Renal cortex interstitium (tissue), 11 donors: ENCODE data around the gene ANKRD55. TPM values are rescaled to one million over a fixed set of nuclear protein-coding genes. Genes with fewer than 3 reads are reported as not detected.

Source experiments
- DNase-seq, 11 donors: peaks; one replicate each; pipeline ENCODE4 v3.0.0-alpha.2; 2013; ENCODE audit warnings: low read depth in 9 of 11, low spot score in 4 of 11; ENCODE audit errors: extremely low read depth in 1 of 11
- polyA plus RNA-seq, 3 donors: library from polyadenylated mRNA; unstranded; fragments of 120-200 nt; gene quantifications; one replicate each; pipeline ENCODE4 v1.2.1, GENCODE V29; 2013; ENCODE audit not compliant: insufficient read length in 3 of 3

The ANKRD55 gene
- polyA plus RNA-seq, 3 donors = 1.2 to 1.4 (median 1.4) TPM

DNA sequence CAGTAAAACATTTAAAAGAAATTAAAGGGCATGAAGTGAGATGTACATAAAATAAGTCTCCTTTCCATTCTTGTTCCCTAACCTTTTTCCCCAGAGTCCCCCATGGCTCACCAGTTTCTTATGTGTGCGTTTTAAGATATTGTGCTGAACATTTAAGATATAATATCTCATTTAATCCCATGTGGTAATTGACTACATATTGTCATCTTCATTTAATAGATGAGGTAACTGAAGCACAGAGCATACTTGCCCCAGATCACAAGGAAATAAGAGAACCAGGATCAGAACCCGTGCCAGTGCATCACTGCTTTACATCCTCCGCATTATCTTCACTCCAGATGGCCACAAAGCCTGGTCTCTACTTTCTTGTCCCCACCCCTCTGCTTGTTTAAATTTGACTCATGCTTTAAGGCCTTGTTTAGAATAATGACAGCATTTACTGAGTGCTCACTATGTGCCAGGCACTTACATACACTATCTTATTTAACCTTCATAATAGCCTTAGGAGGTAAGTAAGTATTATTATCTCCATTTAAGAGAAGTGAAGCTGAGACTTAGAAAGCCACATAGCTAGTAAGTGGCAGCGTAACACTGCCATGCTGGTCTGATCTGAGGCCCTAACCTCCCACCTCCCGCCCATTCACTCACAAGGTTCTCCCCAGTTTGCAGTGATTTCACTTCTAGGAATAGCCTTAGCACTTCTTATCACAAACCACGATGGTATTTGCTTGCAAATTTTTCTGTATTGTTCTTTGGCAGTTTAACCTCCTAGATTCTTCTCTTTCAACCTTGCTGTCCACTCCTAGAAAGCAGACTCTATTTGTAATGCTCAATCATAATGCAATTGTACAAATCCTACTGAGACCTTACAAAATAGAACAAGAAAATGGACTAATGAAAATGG is 160.0 kb downstream of the ANKRD55 start:
- no peak for DNase-seq

DNA sequence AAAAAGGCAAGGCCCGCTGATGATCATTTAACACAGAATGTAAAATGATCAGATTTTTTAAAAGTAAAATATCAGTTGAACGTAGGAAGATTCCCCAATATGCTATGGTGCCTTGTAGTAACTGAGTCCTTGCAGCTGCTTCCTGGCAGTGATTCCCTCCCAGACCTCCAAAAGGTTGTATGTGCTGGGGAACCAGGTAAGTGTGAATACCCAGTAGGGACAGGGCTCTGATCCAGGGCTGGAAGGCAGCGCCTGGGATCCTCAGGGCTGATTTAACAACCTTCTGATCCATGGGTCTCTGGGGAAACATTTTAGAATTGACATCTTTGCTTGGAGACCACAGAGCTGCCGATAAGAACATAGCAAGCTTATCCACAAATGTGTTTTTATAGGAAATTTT is 161.7 kb downstream of the ANKRD55 start:
- DNase-seq = no peak

DNA sequence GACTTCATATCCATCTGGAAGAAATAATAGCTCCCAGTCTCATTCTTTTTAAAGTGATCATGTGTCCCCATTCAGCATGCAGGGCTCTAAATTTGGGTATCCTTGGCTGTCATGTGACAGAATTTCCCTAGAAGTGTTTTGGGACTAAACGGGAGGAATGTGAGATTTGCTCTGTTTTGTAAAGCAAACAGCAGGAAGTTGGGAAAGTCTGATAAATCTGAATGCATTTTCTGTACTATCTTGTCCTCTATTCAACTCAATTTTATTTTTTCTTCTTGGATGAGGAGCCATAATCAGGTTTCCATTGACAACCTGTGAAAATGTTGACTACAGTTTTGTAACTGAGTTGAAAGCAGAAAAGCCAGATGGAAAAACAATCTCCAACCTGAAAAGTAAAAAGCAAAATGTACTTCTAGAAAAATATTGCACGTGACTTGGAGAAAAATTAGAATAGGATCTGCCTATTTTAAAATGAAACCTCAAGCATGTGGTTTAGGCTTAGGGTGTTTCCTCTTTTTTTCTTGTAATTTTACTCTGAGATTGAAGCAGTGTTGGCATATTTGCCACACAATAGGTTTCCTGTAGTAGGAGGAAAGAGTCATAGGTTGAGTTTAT is 162.2 kb downstream of the ANKRD55 start:
- DNase-seq = no peak

DNA sequence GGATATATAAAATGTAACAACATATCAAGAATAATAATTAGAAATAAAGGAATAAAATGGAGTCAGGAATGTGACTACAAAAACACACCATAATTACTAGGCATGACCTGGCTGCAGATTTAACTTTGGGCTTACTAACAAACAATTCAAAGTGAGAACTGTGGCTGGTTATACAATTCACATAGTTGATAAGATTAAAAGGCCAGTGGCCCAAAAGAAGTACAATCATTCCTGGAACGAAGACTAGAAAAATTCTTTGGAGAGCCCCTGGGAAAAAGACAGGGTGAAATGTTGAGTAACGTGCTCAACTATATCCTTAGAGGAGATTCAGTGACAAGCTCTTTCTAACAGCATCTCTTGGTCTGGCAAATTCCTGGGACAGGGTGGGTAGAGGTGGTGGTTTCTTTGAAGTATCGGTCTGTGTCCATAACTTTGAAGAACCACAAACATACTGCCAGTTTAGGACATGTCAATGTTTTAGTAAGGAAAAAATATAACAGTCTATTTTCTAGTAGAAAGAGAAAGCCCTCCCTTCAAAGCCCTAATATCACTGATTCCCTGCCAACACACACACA is 163.4 kb downstream of the ANKRD55 start:
- DNase-seq = no peak

DNA sequence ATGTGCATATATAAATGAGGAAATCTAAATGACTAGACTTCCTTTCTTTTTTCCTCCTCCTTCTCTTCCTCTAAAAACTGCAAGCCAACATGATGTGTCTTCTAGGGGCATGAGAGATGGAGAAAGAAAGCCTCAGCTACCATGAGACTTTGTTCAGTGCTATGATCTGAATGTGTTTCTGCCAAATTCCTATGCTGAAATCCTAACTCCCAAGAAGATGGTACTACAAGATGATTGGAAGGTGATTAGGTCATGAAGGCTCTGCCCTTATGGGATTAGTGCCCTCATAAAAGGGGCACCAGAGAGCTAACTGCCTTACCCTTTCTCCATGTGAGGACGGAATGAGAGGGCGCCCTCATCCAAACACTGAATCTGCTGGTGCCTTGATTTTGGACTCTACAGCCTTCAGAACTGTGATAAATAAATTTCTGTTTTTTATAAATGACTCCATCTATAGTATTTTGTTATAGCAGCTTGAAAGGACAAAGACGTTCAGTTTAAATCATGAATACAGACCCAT is 166.1 kb downstream of the ANKRD55 start:
- no peak for DNase-seq

DNA sequence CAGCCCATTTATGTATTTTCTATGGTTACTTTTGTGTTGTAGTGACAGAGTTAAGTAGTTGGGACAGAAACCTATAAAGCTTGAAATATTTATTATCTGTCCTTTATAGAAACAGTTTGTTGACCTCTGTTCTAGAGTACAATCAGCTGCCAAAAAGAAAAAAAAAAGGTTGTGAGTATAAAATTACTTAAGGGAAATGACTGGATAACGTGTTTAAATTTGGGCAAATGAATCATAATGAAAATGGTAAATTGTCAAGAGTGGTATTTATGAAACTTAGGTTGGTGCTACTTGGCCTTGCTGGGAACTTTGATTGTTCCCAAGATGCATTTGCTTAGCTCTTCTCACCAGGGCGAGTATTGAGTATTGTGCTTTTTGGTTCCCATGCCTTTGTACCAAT is 168.1 kb downstream of the ANKRD55 start:
- no peak for DNase-seq

DNA sequence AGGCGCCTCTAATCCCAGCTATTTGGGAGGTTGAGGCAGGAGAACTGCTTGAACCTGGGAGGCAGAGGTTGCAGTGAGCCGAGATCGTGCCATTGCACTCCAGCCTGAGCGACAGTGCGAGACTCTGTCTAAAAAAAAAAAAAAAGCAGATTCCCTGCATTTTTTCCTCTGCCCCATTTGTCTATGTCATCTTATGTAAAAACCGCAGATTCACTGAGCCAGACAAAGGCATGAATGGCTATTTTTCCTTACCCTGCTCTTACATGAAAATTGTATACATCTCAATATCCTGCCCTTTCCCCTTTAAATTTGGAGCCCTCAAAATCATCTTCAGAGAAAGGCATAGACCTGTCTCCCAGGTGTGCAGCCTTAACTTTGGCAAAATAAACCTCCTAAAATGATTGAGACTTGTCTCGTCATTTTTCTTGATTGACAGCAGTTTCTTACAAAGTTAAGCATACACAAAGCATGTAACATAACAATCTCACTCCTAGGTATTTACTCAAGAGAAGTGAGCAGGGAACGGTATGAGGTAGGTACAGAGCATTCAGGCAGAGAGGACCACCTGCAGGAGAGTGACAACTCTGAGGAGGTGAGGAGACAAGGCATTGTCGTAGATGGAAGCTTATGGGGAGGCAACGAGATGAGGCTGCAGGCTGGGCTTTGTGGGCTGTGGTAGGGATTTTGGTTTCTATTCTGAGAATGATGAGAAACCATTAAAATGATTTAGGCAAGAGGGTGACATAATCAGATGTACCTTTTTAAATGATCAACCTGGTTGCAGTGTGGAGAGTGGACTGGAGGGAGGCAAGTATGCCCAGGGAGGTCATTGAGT is 172.6 kb downstream of the ANKRD55 start:
- DNase-seq = no peak

DNA sequence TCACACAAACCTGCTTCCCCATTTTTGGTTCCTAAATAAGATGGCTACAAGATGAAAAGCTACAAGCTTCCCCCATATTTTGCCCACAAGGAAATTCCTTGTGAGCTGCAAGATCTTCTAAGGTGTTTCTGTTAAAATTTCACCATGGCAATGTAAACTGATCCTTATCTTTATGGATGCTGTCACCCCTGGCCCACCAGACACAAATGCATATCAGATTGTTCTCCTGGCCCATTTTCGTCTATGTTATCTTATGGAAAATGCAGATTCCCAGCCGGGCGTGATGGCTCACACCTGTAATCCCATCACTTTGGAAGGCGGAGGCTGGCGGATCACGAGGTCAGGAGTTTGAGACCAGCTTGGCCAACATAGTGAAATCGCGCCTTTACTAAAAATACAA is 173.3 kb downstream of the ANKRD55 start:
- no peak for DNase-seq

DNA sequence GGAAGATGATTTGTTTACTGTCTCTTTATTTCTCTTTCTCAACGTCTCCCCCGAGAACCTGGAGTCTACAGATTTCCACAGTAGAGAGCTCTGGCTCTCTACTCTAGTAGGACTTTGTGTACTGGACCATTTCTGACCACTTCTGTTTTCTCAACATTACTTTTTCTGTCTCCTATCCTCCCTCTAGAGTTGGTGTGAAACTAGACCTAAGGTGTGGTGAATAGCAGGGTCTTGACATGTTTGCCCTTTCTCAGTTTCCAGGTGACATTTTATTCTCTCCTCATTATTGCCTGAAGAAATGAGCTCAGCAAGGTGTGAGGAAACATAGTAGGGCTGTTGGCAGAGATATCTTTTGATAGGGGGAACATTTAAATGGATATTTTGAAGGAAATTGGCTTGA is 176.3 kb downstream of the ANKRD55 start:
- no peak for DNase-seq

DNA sequence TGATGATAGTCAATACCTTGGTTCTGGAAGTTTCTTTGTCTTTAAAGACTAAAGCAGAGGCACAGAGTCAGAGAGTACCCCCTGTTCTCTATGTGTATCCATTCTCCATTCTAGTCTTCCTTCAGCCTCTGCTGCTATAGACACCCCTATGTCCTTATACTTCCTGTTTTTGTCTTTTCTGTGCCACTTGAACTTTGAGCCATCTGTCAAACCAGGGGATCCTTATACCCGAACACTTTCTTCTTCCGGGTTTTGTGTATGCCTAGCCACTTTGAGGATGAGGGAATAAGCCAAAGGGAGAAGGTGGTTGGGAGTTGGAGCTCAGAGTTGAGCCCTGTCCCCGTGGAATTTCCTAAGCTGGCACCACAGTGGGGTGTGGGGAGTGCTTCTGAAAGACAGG is 177.3 kb downstream of the ANKRD55 start:
- no peak for DNase-seq

DNA sequence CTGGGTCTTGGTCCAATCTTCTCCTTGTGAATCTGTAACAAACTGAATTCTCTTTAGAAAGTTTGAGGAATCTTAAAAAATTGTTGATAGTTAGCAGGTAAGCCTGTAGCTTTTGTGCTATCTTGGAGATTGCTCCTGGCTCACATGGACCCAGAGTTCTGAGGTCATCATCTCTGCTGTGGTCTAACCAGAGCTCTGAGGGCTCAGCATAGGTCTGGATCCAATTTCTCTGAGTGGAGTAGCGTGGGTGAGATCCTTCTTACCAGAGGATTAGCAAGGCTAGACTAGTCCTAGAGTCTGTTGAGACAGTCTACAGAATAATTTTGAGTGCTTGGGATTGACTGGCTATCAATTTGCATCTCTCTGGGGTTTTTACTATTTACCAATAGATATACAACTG is 177.8 kb downstream of the ANKRD55 start:
- no peak for DNase-seq

DNA sequence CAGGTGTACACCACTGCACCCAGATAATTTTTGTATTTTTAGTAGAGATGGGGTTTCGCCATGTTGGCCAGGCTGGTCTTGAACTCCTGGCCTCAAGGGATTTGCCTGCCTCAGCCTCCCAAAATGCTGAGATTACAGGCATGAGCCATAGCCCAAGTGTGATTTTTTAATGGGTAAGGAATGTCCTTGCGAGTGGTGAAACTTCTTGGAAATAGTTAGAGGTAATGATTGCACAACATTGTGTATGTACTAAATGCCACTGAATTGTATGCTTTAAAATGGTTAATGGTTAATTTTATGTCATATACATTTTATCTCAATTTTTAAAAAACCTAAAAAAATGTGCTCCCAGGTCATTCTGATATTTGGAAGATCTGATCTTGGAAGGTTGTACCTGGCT is 178.5 kb downstream of the ANKRD55 start:
- no peak for DNase-seq

DNA sequence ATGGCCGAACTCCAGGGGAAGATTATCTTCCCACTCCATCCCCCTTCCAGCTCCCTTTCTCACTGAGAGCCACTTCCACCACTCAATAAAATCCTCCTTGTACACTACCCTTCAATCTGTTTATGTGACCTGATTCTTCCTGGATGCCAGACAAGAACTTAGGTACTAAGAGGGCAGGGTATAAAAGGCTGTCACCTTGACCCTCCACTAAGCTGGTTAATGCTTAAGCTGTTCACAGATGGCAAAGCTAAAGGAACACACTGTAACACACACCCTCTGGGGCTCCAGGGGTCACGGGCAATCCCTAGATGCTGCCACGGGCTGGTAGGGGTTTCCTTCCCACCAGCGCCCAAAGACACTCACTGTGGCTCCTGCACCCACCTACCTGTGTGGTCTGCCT is 179.8 kb downstream of the ANKRD55 start:
- no peak for DNase-seq

DNA sequence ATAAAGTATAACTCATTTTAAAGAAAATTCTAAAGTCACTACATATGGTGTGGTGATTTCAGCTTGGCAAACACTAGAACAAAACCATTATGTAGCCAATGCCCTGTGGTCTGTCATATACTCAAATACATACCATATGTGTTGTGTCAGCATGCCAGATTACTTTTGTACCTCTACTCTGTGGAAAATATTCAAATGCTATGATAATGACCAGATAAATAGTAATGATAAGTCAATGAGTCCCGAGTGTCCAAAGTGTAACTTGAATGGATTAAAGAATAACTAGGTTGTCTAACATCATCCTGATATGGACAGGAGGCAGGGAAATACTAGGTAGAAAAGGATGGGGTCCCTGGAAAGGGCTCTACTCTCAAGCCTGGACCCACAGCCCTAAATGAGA is 180.4 kb downstream of the ANKRD55 start:
- DNase-seq = no peak

DNA sequence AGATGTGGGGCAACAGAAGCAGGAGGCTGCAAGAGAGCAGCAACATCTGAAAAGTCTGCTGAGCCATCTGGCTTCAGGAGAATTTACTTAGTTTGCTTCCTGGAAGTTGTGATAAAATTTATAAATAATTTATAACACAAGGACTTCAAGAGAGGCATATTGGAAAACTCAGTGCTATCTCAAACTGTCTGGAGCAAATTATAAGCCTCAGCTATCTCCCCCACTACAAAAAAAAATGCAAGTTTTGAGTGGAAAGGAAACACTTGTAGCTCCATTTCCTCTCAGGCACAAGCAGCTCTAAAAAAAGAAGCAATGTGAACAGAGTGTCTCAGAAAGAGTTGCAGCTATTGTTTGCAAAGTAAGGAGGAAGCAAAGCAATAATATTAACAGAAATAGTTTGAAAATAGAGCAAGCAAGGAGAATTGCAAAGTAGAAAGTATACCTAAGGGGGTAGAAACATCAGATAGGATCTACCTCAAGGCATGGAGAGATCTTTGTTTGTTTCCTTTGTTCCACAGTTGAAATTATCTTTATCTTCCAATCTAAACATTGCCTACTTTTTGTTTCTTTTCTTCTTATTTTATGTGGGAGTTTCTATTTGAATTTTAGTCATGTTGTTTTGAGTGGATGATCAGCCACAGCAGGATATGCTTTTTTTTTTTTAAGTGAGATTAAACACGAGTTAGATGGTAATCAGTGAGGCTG is 182.4 kb downstream of the ANKRD55 start:
- DNase-seq = peak in 5 of 11 donors; percentile 23 to 71 (median 54)
